AG08395 (cell line): ENCODE results near the gene CSNK1G2.
A peak's percentile ranks its signal among the peaks of the same experiment; 100 is the strongest.

Experiments
- DNase-seq: peaks from one replicate; pipeline ENCODE4 v3.0.0; 2012; ENCODE audit warnings: mixed read lengths, low spot score

CSNK1G2 gene

GRCh38 chr19:1968279-1969175, 27.6 kb downstream of the CSNK1G2 start:
- DNase-seq = no peak

GRCh38 chr19:1969176-1970002, 28.4 kb downstream of the CSNK1G2 start:
- no peak for DNase-seq

- peak; percentile 30 for DNase-seq
Measured at GRCh38 chr19:1970003-1970805, 29.2 kb downstream of the CSNK1G2 start.

GRCh38 chr19:1970806-1971502, 30.0 kb downstream of the CSNK1G2 start:
- DNase-seq = no peak

- DNase-seq = no peak
Measured at GRCh38 chr19:1974381-1975161, 33.6 kb downstream of the CSNK1G2 start.

GRCh38 chr19:1975162-1975480, 34.1 kb downstream of the CSNK1G2 start:
- DNase-seq = peak; percentile 22

- DNase-seq = no peak
Measured at GRCh38 chr19:1977120-1977519, 36.1 kb downstream of the CSNK1G2 start.

GRCh38 chr19:1978346-1978894, 37.4 kb downstream of the CSNK1G2 start:
- no peak for DNase-seq

GRCh38 chr19:1979017-1979416, 38.0 kb downstream of the CSNK1G2 start:
- DNase-seq = no peak

- DNase-seq = no peak
Measured at GRCh38 chr19:1979642-1980041, 38.7 kb downstream of the CSNK1G2 start.

GRCh38 chr19:1980091-1980808, 39.3 kb downstream of the CSNK1G2 start:
- no peak for DNase-seq

GRCh38 chr19:1980809-1981181, 39.8 kb downstream of the CSNK1G2 start:
- DNase-seq = no peak

GRCh38 chr19:1981253-1981652, 40.3 kb downstream of the CSNK1G2 start:
- DNase-seq = no peak

GRCh38 chr19:1984357-1984756, 43.4 kb downstream of the CSNK1G2 start:
- no peak for DNase-seq

- DNase-seq = no peak
Measured at GRCh38 chr19:1985588-1986356, 44.8 kb downstream of the CSNK1G2 start.

- no peak for DNase-seq
Measured at GRCh38 chr19:1986357-1987162, 45.6 kb downstream of the CSNK1G2 start.

- DNase-seq = no peak
Measured at GRCh38 chr19:1987197-1988187, 46.5 kb downstream of the CSNK1G2 start.
